ENCODE data around the gene BCL2. TPM values are rescaled to one million over a fixed set of nuclear protein-coding genes. Genes with fewer than 3 reads are reported as not detected.

Gene BCL2
- total RNA-seq, 1 donor from 2014 or later = 4.9 TPM

GRCh38 chr18:63119647-63120046 is 199.9 kb downstream of the BCL2 start:
- Histone ChIP-seq H3K36me3 (no peaks in the 10 kb centered on the region), H3K27me3 (no peaks in the 10 kb centered on the region), H3K9me3 (ENCODE audit: low read depth) (no peaks in the 10 kb centered on the region), H3F3A (ENCODE audit: low read depth) (no peaks in the 10 kb centered on the region), H3K9ac (no peak overlapping the region), H3K4me2 (no peak overlapping the region), H3K27ac (no peak overlapping the region), H2AFZ (replicated peaks) (no peak overlapping the region), H4K20me1 (ENCODE audit: low read depth) (no peaks in the 10 kb centered on the region), H3K4me1 (no peaks in the 10 kb centered on the region), H3K4me3 (no peak overlapping the region), H3K79me2 (ENCODE audit: low read depth) (no peaks in the 10 kb centered on the region)
- Mint-ChIP-seq H3K36me3 (no peaks in the 10 kb centered on the region), H3K9me3 (no peaks in the 10 kb centered on the region), H3K27ac (no peak overlapping the region), H3K4me3 (no peak overlapping the region), H3K4me1 (peaks cover 11% of the 10 kb centered on the region), H3K27me3 (ENCODE audit: insufficient read depth, low read depth) (no peaks in the 10 kb centered on the region)
- peak; percentile 47 for DNase-seq (ENCODE audit: low spot score)
- TF ChIP-seq CTCF (IDR thresholded peaks at IDR 0.05) (peak; percentile 51), EZH2 (IDR thresholded peaks at IDR 0.05) (no peak)

- no peak overlapping the region for H3K27ac ChIP-seq
- no peak overlapping the region for H3K4me2 ChIP-seq
- no peaks in the 10 kb centered on the region for H3K79me2 ChIP-seq (ENCODE audit: low read depth)
- no peak overlapping the region for H3K4me3 Mint-ChIP-seq
- no peaks in the 10 kb centered on the region for H3K36me3 ChIP-seq
- H3K27ac Mint-ChIP-seq = no peak overlapping the region
- H3K27me3 Mint-ChIP-seq (ENCODE audit: insufficient read depth, low read depth) = peaks cover 3% of the 10 kb centered on the region
- H3K9me3 Mint-ChIP-seq = no peaks in the 10 kb centered on the region
- no peaks in the 10 kb centered on the region for H3F3A ChIP-seq (ENCODE audit: low read depth)
- no peaks in the 10 kb centered on the region for H3K27me3 ChIP-seq
- H2AFZ ChIP-seq (replicated peaks) = no peak overlapping the region
- DNase-seq (ENCODE audit: low spot score) = no peak
- H3K9ac ChIP-seq = no peak overlapping the region
- peaks cover 7% of the 10 kb centered on the region for H3K4me1 Mint-ChIP-seq
- no peaks in the 10 kb centered on the region for H4K20me1 ChIP-seq (ENCODE audit: low read depth)
- no peaks in the 10 kb centered on the region for H3K36me3 Mint-ChIP-seq
- no peaks in the 10 kb centered on the region for H3K9me3 ChIP-seq (ENCODE audit: low read depth)
- no peaks in the 10 kb centered on the region for H3K4me1 ChIP-seq
- no peak for TF ChIP-seq EZH2phosphoT487 (IDR thresholded peaks at IDR 0.05)
- no peak for TF ChIP-seq EZH2 (IDR thresholded peaks at IDR 0.05)
- TF ChIP-seq CTCF (IDR thresholded peaks at IDR 0.05) = no peak
- H3K4me3 ChIP-seq = no peak overlapping the region
These were observed 205.5 kb downstream of the BCL2 start for GRCh38 chr18:63113899-63114565.

GRCh38 chr18:63112706-63113105 is 206.9 kb downstream of the BCL2 start:
- Histone ChIP-seq H2AFZ (replicated peaks) (no peak overlapping the region), H3K4me3 (no peak overlapping the region), H4K20me1 (ENCODE audit: low read depth) (no peaks in the 10 kb centered on the region), H3F3A (ENCODE audit: low read depth) (no peaks in the 10 kb centered on the region), H3K27me3 (no peaks in the 10 kb centered on the region), H3K4me1 (peaks cover under 1% of the 10 kb centered on the region), H3K4me2 (no peak overlapping the region), H3K9ac (no peak overlapping the region), H3K79me2 (ENCODE audit: low read depth) (no peaks in the 10 kb centered on the region), H3K36me3 (no peaks in the 10 kb centered on the region), H3K27ac (no peak overlapping the region), H3K9me3 (ENCODE audit: low read depth) (no peaks in the 10 kb centered on the region)
- Mint-ChIP-seq H3K27ac (no peak overlapping the region), H3K27me3 (ENCODE audit: insufficient read depth, low read depth) (peaks cover 3% of the 10 kb centered on the region), H3K4me3 (no peak overlapping the region), H3K36me3 (no peaks in the 10 kb centered on the region), H3K9me3 (no peaks in the 10 kb centered on the region), H3K4me1 (peaks cover 16% of the 10 kb centered on the region)
- no peak for DNase-seq (ENCODE audit: low spot score)
- TF ChIP-seq EZH2phosphoT487 (IDR thresholded peaks at IDR 0.05) (no peak), CTCF (IDR thresholded peaks at IDR 0.05) (no peak), EZH2 (IDR thresholded peaks at IDR 0.05) (no peak)
